Left forelimb (tissue), 1 donor: ENCODE data around the gene WSB2.
"Not testable (repeated sequence)": the region's sequence is repeated elsewhere in the genome, so short reads cannot be mapped to it uniquely, and the experiment has no call there.

Source experiments
- DNase-seq: peaks from one replicate; pipeline ENCODE4 v3.0.0-alpha.2; 2018; ENCODE audit warnings: low spot score

Gene WSB2

DNA sequence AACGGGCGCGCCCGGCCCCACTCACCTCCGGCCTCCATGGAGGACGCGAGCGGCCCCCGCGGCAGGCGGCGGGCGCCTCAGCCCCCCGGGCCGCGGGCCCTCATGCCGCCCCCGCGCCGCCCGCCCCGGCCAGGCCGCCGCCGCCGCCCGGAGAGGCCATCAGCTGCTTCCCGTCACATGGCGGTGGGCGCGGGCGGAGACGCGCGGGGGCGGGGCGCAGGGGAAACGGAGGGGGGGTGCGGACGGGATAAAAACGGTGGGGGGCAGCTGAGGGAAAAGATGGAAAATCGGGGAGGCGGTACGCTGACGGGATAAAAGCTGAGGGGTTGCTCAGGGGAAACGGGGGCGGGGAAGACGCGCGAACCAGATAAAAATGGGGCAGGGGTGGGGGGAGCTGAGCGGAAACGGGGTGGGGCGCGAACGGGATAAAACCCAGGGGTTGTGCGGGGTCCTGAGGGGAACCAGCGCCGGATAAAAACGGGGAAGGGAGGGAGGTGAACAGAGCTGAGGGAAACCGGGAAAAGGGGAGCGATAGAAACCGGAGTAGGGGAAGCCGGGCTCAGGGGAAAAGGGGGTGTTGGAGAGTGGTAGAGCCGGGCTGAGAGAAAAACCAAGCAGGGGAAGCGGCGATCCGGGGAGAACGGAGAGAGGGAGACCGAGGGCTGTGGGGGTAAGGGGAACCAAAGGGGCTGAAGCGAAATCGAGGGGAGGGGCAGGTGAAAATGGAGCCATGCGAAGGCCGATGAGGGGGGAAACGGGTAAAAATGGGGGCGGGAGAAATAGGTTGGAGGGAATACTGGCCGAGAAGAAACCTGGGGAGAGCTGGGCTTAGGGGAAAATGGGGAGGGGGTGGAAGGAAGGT is at the start of gene WSB2:
TSS of gene WSB2 (minus strand) at position 169 of the 862 bp plus-strand sequence. CDS start at position 38, 131 bp downstream.
- DNase-seq = peak; percentile 88

DNA sequence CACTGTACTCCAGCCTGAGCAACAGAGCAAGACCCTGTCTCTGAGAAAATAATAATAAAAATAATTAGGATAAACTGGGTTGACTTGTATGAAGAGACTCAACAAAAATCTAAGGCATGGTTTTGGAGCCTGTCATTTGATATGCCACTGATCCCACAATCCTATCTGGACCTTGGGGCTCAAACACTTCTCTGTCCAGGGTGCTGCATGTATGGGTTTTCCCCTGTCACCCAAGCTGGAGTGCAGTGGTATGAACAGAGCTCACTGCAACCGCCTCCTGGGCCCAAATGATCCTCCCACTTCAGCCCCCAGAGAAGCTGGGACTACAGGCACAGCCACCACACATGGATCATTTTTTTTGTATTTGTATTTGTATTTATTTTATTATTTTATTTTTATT is 48.1 kb upstream of the WSB2 start:
- no peak for DNase-seq

DNA sequence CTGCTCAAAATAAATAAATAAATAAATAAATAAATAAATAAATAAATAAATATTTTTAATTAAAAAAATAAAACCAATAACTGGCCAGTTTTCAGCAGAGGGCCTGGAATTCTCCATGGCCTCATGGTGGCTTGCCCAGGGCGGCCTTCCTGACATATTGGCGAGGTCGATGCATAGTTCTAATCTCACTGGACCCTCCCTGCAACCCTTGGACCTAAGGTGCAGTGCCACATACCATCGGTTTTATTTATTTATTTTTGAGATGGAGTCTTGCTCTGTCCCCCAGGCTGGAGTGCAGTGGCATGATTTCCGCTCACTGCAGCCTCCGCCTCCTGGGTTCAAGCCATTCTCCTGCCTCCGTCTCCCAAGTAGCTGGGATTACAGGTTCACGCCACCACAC is 46.7 kb upstream of the WSB2 start:
- DNase-seq = no peak

DNA sequence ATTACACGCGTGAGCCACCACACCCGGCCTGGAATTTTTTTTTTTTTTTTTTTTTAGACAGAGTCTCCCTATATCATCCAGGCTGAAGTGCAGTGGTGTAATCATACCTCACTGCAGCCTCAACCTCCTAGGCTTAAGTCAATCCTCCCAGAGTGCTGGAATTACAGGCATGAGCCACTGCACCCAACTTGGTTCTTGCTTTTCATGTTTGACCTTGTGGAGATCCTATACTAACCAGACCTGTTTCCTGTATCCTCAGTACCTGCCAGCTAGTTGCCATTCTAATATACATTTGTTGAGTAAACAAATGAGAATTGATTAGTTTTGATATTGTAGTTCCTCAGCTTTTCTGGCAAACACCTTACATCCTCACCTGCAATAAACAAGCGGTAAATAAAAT is 46.0 kb upstream of the WSB2 start:
- DNase-seq = no peak

DNA sequence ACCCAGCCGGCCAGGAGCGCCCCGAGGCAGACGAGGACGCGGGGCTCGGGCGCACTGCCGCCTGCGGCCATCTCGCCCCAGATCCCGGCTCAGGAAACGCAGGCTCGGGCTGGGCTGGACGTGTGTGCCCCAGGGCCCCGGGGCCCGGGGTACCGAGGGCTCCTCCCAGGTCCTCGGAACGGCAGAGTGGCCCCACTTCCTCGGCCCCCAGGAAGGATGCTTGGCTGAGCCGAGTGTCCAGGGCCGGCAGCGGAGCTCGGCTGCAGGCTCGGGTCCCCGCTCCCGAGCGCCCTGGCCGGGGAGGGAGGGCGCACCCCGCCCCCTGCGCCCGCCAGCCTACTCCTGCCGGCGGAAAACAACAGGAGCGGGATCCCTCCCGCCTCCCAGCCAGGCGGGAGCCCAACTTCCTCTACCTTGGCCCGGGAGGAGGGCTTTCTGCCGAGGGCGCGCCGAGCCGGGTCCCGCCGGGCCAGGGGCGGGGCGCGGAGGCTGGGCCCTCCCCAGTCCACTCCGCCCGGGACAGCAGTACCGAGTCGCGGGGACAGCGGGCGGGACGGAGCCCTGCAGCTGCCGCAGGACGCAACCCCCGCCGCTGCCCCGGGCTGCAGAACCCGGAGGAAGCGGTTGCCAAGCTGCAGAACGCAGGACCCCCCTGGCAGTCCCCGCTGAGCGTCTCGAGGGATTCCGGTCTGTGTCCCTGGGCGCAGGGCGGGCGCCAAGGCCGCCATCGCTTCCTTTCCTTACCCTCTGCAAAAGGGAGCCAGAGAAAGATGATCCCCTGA is 42.8 kb upstream of the WSB2 start, which contains the start of gene VSIG10:
TSS of gene VSIG10 (minus strand) at position 411 of the 782 bp plus-strand sequence. CDS start at position 71, 340 bp downstream.
- DNase-seq = peak; percentile 74

DNA sequence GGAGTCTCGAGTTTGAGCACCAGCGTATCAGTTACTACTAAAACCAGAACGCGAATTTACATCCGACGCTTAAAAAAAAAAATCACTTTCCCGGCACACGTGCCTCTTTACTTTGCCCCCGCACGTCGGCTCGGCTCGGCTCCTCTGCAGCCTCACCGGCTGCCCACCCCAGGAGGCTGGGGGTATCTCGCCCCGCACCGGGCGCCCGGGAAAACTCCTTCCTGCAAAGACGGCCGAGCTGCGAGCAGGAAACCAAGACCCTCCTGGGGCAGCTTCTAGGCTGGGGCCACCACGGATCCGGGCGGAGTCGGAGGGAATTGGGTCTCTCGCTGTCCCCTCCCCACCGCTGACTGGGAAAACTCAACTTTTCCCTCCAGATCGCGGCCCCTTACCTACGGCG is 42.2 kb upstream of the WSB2 start:
- DNase-seq = no peak

DNA sequence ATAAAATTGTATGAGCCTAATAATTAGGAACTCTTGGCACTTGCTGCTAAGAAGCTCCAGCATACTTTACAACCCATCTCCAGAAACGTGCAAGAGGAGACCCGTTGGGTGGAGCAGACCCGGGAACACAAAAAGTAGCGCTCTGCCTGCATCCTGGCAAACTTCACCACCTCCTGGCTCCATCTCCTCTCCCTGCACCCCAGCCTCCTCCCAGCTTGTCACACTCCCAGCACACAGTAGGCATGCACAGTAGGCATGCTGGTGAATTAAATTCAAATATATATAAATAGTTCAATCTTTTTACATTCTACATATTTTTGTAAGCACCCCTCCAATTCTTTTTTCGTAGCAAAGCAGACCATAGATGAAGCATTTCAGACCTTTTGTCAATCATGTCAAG is 41.6 kb upstream of the WSB2 start:
- DNase-seq = no peak

DNA sequence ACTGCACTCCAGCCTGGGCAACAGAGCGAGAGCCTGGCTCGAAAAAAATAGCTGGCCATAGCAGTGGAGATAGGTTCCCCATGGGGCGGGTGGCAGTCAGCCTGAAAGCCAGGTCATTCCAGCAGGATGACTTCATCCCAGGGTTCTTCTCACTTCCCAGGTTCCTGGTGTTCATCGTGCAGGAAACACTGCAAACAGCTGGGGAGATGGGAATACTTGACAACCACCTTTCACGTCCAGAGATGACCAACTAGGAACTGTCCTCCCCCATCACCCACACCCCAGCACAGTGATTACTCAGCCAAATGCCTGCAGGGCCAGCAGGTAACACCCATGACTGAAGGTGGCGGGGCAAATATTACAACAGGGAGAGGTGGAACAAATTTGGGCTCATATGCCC is 41.1 kb upstream of the WSB2 start:
- DNase-seq = no peak

DNA sequence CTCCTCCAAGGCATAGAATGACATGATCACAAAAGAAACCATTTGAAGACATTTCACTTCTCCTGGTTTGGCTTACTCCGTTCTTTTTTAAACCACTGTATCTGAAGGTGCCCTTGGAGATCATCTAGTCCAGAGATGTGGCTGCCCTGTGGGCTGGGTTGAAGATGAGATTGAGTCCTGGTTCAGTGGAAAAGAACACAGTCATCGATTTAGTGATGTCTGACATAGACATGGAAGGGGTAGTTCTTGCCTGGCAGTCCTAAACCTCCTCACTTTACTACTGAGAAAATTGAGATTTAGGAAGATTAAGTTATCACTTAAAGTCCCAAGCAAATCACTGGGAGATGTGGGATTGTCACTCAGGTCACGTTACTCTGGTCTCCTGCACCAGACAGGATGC is 40.1 kb upstream of the WSB2 start:
- no peak for DNase-seq

DNA sequence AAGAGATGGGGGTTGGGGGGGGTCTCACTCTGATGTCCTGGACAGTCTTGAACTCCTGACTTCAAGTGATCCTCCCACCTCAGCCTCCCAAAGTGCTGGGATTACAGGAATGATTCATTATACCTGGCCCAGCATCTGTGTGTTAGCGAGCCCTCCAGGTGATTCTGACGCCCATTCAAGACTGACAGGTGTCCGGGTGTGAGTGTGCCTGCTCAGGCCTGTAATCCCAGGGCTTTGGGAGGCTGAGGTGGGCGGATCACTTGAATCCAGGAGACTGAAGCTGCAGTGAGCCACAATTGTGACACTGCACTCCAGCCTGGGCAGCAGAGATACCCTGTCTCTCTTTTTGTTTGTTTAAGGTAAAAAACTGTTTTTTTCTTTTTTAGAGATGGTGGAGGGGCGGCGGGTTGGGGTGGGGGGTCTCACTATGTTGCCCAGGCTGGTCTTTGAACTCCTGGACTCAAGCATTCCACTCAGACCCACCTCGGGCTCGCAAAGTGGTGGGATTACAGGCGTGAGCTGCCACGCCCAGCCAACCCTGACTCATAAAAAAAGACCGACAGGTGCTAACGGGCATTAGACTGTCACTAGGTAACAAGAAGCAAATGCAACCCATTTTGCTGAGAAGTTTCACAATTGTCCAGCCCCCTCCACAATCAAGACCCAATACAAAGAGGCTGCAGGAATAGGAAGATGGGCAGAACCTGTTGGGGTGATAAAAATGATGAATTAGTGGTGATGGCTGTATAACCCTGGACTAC is 38.1 kb upstream of the WSB2 start:
- no peak for DNase-seq

DNA sequence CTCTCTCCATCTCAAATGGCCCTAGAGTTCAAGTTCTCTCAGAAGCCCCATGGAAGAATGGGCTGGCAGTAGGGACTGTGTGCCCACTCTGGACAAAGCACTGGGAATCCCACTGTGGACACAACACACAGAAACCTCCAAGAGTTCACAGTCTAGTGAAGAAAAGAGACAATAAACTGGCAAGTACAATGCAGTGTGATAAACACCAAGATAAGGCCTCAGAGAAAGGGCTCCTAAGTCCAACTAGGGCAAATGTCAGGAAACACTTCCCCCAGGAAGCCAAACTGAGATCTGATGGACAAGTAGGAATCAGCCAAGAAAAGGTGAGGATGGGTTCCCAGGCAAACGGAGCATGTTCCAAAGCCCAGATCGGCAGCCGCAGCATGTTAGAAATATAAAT is 37.4 kb upstream of the WSB2 start:
- DNase-seq = no peak

DNA sequence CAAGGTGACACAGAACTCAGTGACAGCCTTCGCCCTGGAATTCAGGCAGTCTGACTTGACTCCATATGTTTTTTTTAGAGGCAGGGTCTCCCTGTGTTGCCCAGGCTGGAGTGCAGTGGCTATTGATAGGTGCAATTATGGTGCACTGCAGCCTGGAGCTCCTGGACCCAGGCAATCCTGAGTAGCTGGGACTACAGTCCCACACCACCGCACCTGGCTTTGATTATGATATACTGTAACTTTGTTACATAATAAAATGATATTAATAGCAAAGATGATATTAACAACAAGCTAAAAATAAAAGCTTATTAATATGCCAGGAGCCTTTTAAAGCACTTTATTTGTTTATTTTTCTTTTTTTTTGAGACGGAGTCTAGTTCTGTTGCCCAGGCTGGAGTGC is 33.1 kb upstream of the WSB2 start:
- DNase-seq = no peak

DNA sequence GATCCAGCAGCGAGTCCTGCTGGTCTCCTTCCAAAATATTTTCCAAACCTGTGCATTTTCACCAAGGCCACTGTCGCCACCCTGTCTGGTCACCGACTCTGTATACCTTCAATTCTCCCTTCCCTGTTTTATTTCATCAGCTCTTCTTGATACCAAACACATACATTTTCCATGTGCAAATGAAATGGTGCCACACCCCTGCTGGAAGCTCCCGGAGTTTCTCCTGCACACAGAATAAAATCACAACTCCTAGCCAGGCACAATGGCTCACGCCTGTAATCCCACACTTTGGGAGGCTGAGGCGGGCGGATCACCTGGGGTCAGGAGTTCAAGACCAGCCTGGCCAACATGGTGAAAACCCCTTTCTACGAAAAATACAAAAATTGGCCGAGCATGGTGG is 28.8 kb upstream of the WSB2 start:
- DNase-seq = no peak

DNA sequence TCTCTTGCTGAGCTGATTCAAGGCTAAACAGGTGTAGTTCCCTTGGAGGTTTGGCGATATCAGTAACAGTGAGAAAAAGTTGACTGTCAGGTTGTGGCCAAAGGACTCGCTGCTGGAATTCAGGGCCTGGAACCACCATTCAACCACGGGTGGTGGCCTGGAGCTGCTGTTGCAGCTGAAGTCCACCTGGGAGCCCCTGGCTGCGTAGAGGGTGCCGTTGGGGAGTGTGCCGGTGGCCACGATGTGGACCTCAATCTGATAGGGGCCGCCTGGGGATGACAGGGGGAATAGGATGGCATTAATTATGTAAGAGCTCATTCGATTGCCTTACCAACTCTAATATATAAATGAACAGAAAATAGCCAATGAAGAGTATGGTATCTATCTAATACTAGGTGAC is 21.2 kb upstream of the WSB2 start:
- DNase-seq = no peak

DNA sequence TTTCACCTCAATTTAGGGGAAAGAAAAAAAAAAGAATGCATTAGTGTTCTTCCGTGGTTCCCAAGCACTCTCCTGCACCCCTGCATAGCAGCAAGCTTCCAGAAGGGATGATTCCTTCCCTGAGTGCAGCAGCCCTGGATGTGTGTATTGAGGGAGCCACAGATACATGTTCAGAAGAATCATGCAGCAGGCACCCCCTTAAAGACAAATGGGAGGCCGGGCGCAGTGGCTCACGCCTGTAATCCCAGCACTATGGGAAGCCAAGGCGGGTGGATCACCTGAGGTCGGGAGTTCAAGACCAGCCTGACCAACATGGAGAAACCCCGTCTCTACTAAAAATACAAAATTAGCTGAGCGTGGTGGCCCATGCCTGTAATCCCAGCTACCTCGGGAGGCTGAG is 20.5 kb upstream of the WSB2 start:
- not testable (repeated sequence) for DNase-seq

DNA sequence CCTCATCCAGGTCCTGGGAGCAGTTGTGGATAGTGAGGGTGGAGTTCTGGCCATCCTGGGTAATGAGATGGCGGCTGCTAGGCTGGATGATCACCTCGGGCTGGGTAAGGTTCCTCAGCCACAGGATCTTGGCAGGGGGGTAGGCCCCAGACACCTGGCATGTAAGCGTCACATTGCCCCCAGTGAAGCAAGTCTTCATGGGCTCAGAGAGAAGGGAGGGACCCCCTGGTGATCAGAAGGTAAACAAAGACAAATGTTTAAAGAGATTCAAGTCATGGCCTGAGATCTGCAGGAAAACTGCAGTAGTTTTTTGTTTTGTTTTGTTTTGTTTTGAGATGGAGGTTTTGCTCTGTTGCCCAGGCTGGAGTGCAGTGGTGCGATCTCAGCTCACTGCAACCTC is 12.8 kb upstream of the WSB2 start:
- DNase-seq = no peak

DNA sequence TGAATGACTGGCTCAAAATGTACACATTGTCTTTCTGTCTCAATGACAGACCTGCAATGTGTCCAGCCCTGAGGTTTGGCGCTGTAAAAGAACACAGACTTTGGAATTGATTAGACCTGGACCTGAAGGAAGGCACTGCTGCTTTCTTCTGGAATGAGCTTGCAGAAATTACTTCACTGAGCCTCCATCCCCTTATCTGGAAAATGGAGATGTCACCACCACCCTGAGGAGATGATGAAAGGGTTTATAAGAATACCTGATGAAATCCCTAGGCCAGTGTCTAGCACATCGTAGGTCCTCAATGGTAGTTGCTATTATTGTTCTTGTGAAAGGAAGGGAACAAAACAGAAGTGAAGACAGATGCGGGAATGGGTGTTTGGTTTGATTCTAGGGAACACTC is 9.7 kb upstream of the WSB2 start:
- no peak for DNase-seq

DNA sequence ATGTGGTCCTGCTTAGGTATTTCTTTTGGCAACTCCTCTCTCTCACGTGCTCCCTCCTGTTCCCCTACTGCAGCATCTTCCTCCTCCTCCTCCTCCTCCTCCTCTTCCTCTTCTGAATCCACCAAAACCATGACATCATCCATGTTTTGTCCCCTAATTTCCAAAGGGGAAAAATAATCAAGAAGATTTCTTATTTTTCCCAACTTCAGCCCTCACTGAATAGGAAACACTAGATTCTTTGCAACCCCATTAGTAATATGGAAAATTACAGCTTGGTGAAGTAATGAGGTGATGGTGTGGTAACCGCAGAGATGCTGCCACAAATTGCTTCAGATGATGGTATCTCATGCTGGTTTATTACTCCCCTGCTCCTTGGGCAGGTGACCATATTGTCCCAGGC is 7.5 kb upstream of the WSB2 start:
- no peak for DNase-seq

DNA sequence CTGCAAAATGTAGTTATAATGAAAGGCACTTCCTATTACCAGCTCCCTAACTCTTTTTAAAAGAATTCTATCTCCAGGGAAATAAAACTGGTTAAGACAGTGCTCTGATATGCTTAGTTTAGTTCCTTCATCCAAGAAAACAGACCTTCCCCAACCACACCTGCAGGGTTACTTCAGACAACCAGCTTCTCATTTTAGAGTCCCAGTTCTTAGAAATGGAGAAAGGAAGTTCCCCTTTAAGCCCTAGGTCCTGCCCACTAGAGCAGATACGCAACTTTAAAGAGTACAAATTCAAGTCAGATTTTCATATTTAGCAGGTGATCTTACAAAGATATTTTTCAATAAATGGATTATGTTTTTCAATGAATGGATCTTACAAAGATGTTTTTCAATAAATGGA is 4.4 kb upstream of the WSB2 start:
- no peak for DNase-seq

DNA sequence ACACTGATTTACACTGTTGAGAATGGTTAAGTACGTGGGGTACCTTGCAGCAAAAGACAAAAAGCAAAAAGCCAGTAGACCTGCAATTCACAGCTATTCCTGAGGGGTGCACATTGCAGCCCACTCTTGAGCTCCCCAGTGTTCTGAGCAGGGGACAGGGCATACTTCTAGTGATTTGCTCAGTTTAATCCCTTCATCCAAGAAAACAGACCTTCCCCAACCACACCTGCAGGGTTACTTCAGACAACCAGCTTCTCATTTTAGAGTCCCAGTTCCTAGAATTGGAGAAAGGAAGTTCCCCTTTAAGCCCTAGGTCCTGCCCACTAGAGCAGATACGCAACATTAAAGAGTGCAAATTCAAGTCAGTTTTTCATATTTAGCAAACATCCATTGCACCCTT is 3.6 kb upstream of the WSB2 start:
- DNase-seq = no peak

DNA sequence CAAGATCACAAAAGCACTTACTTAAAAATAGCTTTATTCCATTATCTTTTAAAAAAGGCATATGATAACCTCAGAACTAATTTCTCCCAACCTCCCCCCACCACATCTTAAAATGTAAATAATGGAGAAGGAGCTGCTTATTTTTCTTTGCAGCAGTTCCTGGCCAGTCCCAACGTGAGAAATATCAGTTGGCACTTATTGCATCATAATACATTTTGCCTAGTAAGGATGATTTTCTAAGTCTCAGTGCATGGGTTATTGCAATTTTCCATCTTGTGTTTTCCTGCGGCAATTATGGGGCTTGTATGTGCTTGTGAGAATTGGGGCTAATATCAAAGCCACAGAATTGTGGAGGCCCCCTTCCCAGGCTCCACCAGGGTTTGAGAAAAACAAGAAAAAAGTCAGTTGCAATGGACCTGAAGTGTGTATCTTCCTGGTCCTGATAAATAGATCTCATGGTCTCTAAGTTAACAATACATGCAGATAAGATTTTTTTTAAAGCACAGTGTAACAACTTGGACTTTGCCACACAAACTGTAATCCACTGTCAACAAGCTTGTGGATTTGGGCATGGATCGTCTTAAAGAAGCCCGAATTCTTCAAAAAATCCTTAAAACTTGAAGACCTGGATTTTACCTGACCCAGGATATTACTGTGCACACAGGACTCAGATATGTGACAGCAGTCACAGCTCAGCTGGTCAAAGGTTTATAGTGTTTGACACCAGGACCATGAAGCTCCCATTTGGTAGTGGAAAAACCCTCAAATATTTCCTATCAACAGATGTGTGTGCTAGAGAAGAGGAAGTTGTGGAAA is 2.8 kb upstream of the WSB2 start:
- no peak for DNase-seq
